IMR-90 (cell line): ENCODE measurements around the gene LHFPL3. TPM values are rescaled to one million over a fixed set of nuclear protein-coding genes. Genes with fewer than 3 reads are reported as not detected.

Experiments used
- ATAC-seq: fragments of 200-7000 bp; cut with Tn5 transposase; 2 replicates; pipeline ENCODE4 v1.9.1; 2020; ENCODE audit warnings: low read depth, mild to moderate bottlenecking, moderate library complexity
- BruUV-seq: library from RNA; stranded (reverse); fragments of 400-500 nt; replicated peaks from 2 replicates; lab custom pipeline; 2021; lab: Mats Ljungman, UMichigan
- CTCF ChIA-PET: fragments of 300-600 bp; formaldehyde crosslinking; extraction: SDS; loops from one replicate; lab custom pipeline; 2021; ENCODE audit warnings: antibody characterized with exemption; lab: Yijun Ruan, JAX
- POLR2A ChIA-PET: fragments of 300-600 bp; sonication (Branson Sonifier 250); formaldehyde crosslinking; loops from one replicate; lab custom pipeline; 2022; ENCODE audit warnings: antibody characterized with exemption; ENCODE audit not compliant: unreplicated experiment; lab: Charles Lee
- DNase-seq: peaks from one replicate; pipeline ENCODE4 v3.0.0; 2013
- H2AFZ ChIP-seq: replicated peaks from 2 replicates; pipeline ENCODE3; 2013; ENCODE audit warnings: low read length, mild to moderate bottlenecking; ENCODE audit not compliant: poor library complexity
- H2AK5ac ChIP-seq: 2 replicates; pipeline ENCODE4 v1.6.1; 2013; ENCODE audit warnings: low read depth, low read length, inconsistent platforms
- H2AK9ac ChIP-seq: replicated peaks from 2 replicates; pipeline ENCODE3; 2013; ENCODE audit warnings: mild to moderate bottlenecking, low read depth, low read length, moderate library complexity; ENCODE audit not compliant: poor library complexity
- H2BK120ac ChIP-seq: 2 replicates; pipeline ENCODE4 v1.6.1; 2013; ENCODE audit warnings: low read depth, low read length, inconsistent platforms
- H2BK15ac ChIP-seq: 3 replicates; pipeline ENCODE4 v1.6.1; 2013; ENCODE audit warnings: low read depth, low read length, inconsistent platforms
- H2BK20ac ChIP-seq: 2 replicates; pipeline ENCODE4 v1.6.1; 2013; ENCODE audit warnings: low read depth, mild to moderate bottlenecking, inconsistent platforms, low read length, moderate library complexity
- H2BK5ac ChIP-seq: 2 replicates; pipeline ENCODE4 v1.6.1; 2013; ENCODE audit warnings: mild to moderate bottlenecking, low read depth, low read length, inconsistent platforms; ENCODE audit not compliant: poor library complexity, severe bottlenecking
- H3K14ac ChIP-seq: replicated peaks from 2 replicates; pipeline ENCODE4 v1.6.1; 2013; ENCODE audit warnings: low read depth, low read length, inconsistent platforms
- H3K18ac ChIP-seq: 2 replicates; pipeline ENCODE4 v1.6.1; 2013; ENCODE audit warnings: low read depth, low read length, control low read depth
- H3K23ac ChIP-seq: 2 replicates; pipeline ENCODE4 v1.6.1; 2013; ENCODE audit warnings: low read depth, low read length, inconsistent platforms
- H3K27ac ChIP-seq: 2 replicates; pipeline ENCODE4 v1.5.1; 2013; ENCODE audit warnings: mild to moderate bottlenecking, control low read depth, low read length; ENCODE audit not compliant: insufficient read depth
- H3K27me3 ChIP-seq: 2 replicates; pipeline ENCODE4 v1.6.1; 2013; ENCODE audit warnings: low read length; ENCODE audit not compliant: control insufficient read depth, insufficient read depth
- H3K36me3 ChIP-seq: 2 replicates; pipeline ENCODE4 v1.6.1; 2013; ENCODE audit warnings: low read length, mixed read lengths; ENCODE audit not compliant: control insufficient read depth, insufficient read depth
- H3K4ac ChIP-seq: 2 replicates; pipeline ENCODE4 v1.6.1; 2013; ENCODE audit warnings: low read depth, low read length, inconsistent platforms
- H3K4me1 ChIP-seq: 2 replicates; pipeline ENCODE4 v1.6.1; 2013; ENCODE audit warnings: low read length, mixed read lengths; ENCODE audit not compliant: control insufficient read depth, insufficient read depth
- H3K4me2 ChIP-seq: 2 replicates; pipeline ENCODE4 v1.6.1; 2013; ENCODE audit warnings: low read depth, mild to moderate bottlenecking, control low read depth, low read length, moderate library complexity
- H3K4me3 ChIP-seq: 2 replicates; pipeline ENCODE4 v1.5.1; 2013; ENCODE audit warnings: low read depth, mild to moderate bottlenecking, control low read depth, low read length, moderate library complexity; ENCODE audit not compliant: insufficient read depth
- H3K56ac ChIP-seq: 2 replicates; pipeline ENCODE4 v1.6.1; 2013; ENCODE audit warnings: low read length, inconsistent platforms; ENCODE audit not compliant: insufficient read depth; ENCODE audit errors: extremely low read depth
- H3K79me1 ChIP-seq, 2 experiments: 2 replicates each; pipeline ENCODE4 v1.6.1; 2013; ENCODE audit warnings: low read length in 2 of 2, inconsistent platforms in 1 of 2, low read depth in 1 of 2
- H3K9ac ChIP-seq: 2 replicates; pipeline ENCODE4 v1.6.1; 2013; ENCODE audit warnings: low read depth, low read length, control low read depth
- H3K9me1 ChIP-seq: 2 replicates; pipeline ENCODE4 v1.6.1; 2013; ENCODE audit warnings: low read length, inconsistent platforms; ENCODE audit not compliant: insufficient read depth
- H3K9me3 ChIP-seq: 2 replicates; pipeline ENCODE4 v1.6.1; 2013; ENCODE audit warnings: low read length; ENCODE audit not compliant: control insufficient read depth, insufficient read depth
- H4K20me1 ChIP-seq: 2 replicates; pipeline ENCODE4 v1.6.1; 2013; ENCODE audit warnings: low read length, inconsistent platforms; ENCODE audit not compliant: insufficient read depth
- H4K5ac ChIP-seq: 2 replicates; pipeline ENCODE4 v1.6.1; 2013; ENCODE audit warnings: mild to moderate bottlenecking, low read depth, low read length, control low read depth
- H4K8ac ChIP-seq, 2 experiments: 2 replicates each; pipeline ENCODE4 v1.6.1; 2013; ENCODE audit warnings: low read depth in 2 of 2, low read length in 2 of 2, control low read depth in 1 of 2, inconsistent platforms in 1 of 2
- H4K91ac ChIP-seq: 2 replicates; pipeline ENCODE4 v1.6.1; 2013; ENCODE audit warnings: low read depth, low read length, inconsistent platforms; ENCODE audit not compliant: insufficient read depth
- BHLHE40 ChIP-seq: fragments of 150-350 bp; IDR thresholded peaks from 2 replicates; pipeline ENCODE4 v1.6.1; 2016; ENCODE audit warnings: mild to moderate bottlenecking, low read depth, low read length
- CTCF ChIP-seq: conservative IDR thresholded peaks from 2 replicates; pipeline ENCODE4 v1.5.1; 2012; ENCODE audit warnings: mild to moderate bottlenecking, low read depth, low read length, improper control_type of control experiment
- FOS ChIP-seq: fragments of 150-350 bp; IDR thresholded peaks from 2 replicates; pipeline ENCODE4 v1.6.1; 2016; ENCODE audit warnings: low read depth, low read length
- MAZ ChIP-seq: IDR thresholded peaks from 2 replicates; pipeline ENCODE4 v1.6.1; 2012; ENCODE audit warnings: low read depth, mild to moderate bottlenecking, low read length, improper control_type of control experiment, moderate library complexity, borderline replicate concordance
- MXI1 ChIP-seq: IDR thresholded peaks from 2 replicates; pipeline ENCODE4 v1.6.1; 2012; ENCODE audit warnings: low read depth, mild to moderate bottlenecking, low read length, moderate library complexity, borderline replicate concordance
- NFE2L2 ChIP-seq: fragments of 150-350 bp; IDR thresholded peaks from 2 replicates; pipeline ENCODE4 v1.6.1; 2016; ENCODE audit warnings: low read depth, mild to moderate bottlenecking, low read length
- RAD21 ChIP-seq: IDR thresholded peaks from 2 replicates; pipeline ENCODE4 v1.6.1; 2012; ENCODE audit warnings: low read length, improper control_type of control experiment
- RFX5 ChIP-seq: IDR thresholded peaks from 2 replicates; pipeline ENCODE4 v1.8.0; 2012; ENCODE audit warnings: low read depth, mild to moderate bottlenecking, low read length, moderate library complexity
- USF2 ChIP-seq: fragments of 150-350 bp; IDR thresholded peaks from 2 replicates; pipeline ENCODE4 v1.6.1; 2017; ENCODE audit warnings: mild to moderate bottlenecking, antibody characterized with exemption, low read length, low read depth
- WGBS, 2 experiments: methylation state at CpG; one replicate each; pipeline versions ENCODE4 v1.1.5 to v1.1.7; 2013; ENCODE audit warnings: missing lambda C conversion rate in 2 of 2; ENCODE audit not compliant: insufficient read length in 1 of 2; ENCODE audit errors: extremely low coverage in 2 of 2; 5-methylcytosine and 5-hydroxymethylcytosine counted together
- dilution Hi-C: fragments of 300-500 bp; cut with HindIII; formaldehyde crosslinking; loops from one replicate; pipeline ENCODE4 v1.14.3; 2018; ENCODE audit warnings: low sequenced_read_pairs; ENCODE audit not compliant: unreplicated experiment
- in situ Hi-C: fragments of 300-500 bp; cut with MboI; formaldehyde crosslinking; loops from 3 replicates; pipeline ENCODE4 v1.14.3; 2019; ENCODE audit warnings: low sequenced_read_pairs, inconsistent platforms, mixed read lengths
- intact Hi-C: fragments of 100-400 bp; cut with micrococcal nuclease; formaldehyde crosslinking; loops from 2 replicates; pipeline ENCODE4 v1.10.0; 2022
- polyA plus RNA-seq, 3 experiments: library from polyadenylated mRNA; depleted of rRNA; stranded (reverse); fragments of >200 nt; gene quantifications; 2 replicates each; pipeline ENCODE4 v1.2.3, GENCODE V29; 2012; ENCODE audit warnings: low replicate concordance in 1 of 3
- total RNA-seq: library from RNA; depleted of rRNA; stranded (reverse); fragments of >200 nt; gene quantifications from 2 replicates; pipeline ENCODE4 v1.2.3, GENCODE V29; 2012

LHFPL3 gene
- total and polyA plus RNA-seq, 2 of the 4 experiments (the other 2 are of a cell fraction), result not detected

- H3K4me3 ChIP-seq, result no peak overlapping the region
- no peaks in the 10 kb centered on the region for H3K36me3 ChIP-seq
- ChIA-PET POLR2A (no interaction called here), CTCF (interaction anchor here (1.1 to 2.4 kb wide), 2 partner anchors 9 to 54 kb away, joined by 6 to 7 read pairs; no protein-coding TSS in a partner anchor)
- intact Hi-C loops (no loop called here), in situ Hi-C loops (no loop called here), dilution Hi-C loops (no loop called here)
- 0 out of 2 replicates have a peak overlapping the region, but pooled peaks have one; percentile 29 for H3K14ac ChIP-seq
- no peaks in the 10 kb centered on the region for H3K27me3 ChIP-seq
- no peak overlapping the region for H4K8ac ChIP-seq
- H3K79me1 ChIP-seq, result peaks cover 0 to 7% of the 10 kb centered on the region in 2 experiments; a peak in 2 of 4 replicates
- no TSS peak for BruUV-seq
- no peaks in the 10 kb centered on the region for H4K20me1 ChIP-seq
- peak overlapping the region; percentile 56; the same call in 1 of the 2 replicates for H3K23ac ChIP-seq
- H4K91ac ChIP-seq, result no peak overlapping the region
- peaks cover 7% of the 10 kb centered on the region for H3K9me1 ChIP-seq
- no peak overlapping the region for H3K4me2 ChIP-seq
- no peaks in the 10 kb centered on the region for H3K9me3 ChIP-seq
- DNase-seq (no peak), ATAC-seq (no peak)
- H2AK9ac ChIP-seq, result peak overlapping the region; percentile 26
- H3K4me1 ChIP-seq, result peaks cover 6% of the 10 kb centered on the region; the same call in 1 of the 2 replicates
- 0 out of 2 replicates have a peak overlapping the region, but pooled peaks have one; percentile 21 for H2BK120ac ChIP-seq
- H3K9ac ChIP-seq, result no peak overlapping the region
- no peak overlapping the region for H3K18ac ChIP-seq
- no peak overlapping the region for H4K5ac ChIP-seq
- no peak overlapping the region for H3K4ac ChIP-seq
- no CpG with 5 or more reads among the region's 7 CpGs for WGBS, 2 experiments
- no peak overlapping the region for H3K27ac ChIP-seq
- TF ChIP-seq CTCF (no peak), MAZ (no peak), NFE2L2 (no peak), USF2 (no peak), RFX5 (no peak), BHLHE40 (no peak), FOS (no peak), RAD21 (no peak), MXI1 (no peak)
- H2BK5ac ChIP-seq, result no peak overlapping the region
- H2BK20ac ChIP-seq, result no peak overlapping the region
- no peak overlapping the region for H2AFZ ChIP-seq
- no peak overlapping the region; the same call in 2 of the 3 replicates for H2BK15ac ChIP-seq
- H2AK5ac ChIP-seq, result no peak overlapping the region
- no peak overlapping the region for H3K56ac ChIP-seq
These were observed 598.7 kb downstream of the LHFPL3 start for GRCh38 chr7:104927055-104927454.
